GM19372 (cell line): ENCODE data around the gene SPTBN1.

Source experiments
- ATAC-seq: cut with Tn5 transposase; IDR thresholded peaks from one replicate; pipeline ENCODE4 v1.9.1; 2021; ENCODE audit warnings: mild to moderate bottlenecking, low read depth, moderate library complexity; ENCODE audit not compliant: unreplicated experiment

The SPTBN1 gene

DNA sequence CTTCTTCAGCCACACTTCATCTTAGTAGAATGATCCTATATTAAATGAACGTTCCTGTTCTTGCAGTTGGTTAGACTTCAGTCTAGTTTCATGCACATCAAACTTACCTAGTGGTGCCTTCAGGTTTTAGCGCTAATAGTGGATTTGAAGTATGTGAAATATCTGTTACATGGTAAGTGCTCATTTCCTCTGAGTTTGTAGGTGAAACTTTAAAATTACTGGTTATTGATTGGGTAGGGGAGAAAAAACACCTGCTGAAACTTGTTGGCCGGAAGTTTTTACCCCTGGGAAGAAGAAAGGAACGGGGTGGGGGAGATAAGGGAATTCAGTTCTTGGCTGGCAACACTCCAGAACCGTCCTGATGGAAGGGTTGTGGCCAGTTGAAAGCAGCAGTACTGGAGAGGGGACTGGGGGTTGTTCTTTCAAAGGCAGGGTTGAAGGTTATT lies 112.8 kb downstream of the SPTBN1 start:
- ATAC-seq = no peak

- ATAC-seq = no peak
Measured at GRCh38 chr2:54569745-54570301, 113.7 kb downstream of the SPTBN1 start.

GRCh38 chr2:54570321-54570855 lies 114.3 kb downstream of the SPTBN1 start:
- ATAC-seq = no peak

DNA sequence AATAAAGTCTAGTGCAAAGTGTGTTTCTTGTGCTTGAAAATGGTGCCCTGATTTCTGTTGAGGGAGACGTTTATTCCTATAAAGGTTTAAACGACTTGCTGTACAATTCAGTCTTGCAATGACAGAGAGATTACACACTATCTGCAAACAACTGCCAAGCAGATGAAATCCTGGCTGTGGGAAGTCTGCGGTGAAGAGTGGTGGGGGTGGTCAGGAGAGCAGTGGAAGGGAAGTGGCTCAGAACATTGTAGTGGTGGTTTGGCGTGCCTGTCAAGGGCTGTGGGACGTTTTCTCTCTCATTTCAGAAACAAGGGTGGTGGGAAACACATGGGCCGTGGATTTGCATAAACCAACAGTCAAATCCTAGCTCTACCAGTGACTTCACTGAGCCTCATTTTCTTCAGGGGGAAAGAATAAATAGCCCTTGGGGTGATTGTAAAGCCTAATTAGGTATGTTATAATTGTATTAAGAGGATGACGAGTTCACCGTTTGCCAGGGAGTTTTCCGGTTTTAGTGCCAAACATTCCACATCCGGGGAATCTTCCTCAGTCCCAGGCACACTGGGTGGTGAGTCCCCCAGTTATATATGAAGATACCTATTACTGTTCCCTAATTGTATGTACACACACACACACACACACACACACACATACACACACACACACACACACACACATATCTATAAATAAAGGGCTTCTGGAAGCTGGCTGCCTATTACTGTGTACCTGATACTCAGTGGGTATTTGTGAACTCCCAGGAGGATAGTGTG lies 115.0 kb downstream of the SPTBN1 start:
- peak; percentile 53 for ATAC-seq

GRCh38 chr2:54572262-54572635 lies 116.1 kb downstream of the SPTBN1 start:
- no peak for ATAC-seq

DNA sequence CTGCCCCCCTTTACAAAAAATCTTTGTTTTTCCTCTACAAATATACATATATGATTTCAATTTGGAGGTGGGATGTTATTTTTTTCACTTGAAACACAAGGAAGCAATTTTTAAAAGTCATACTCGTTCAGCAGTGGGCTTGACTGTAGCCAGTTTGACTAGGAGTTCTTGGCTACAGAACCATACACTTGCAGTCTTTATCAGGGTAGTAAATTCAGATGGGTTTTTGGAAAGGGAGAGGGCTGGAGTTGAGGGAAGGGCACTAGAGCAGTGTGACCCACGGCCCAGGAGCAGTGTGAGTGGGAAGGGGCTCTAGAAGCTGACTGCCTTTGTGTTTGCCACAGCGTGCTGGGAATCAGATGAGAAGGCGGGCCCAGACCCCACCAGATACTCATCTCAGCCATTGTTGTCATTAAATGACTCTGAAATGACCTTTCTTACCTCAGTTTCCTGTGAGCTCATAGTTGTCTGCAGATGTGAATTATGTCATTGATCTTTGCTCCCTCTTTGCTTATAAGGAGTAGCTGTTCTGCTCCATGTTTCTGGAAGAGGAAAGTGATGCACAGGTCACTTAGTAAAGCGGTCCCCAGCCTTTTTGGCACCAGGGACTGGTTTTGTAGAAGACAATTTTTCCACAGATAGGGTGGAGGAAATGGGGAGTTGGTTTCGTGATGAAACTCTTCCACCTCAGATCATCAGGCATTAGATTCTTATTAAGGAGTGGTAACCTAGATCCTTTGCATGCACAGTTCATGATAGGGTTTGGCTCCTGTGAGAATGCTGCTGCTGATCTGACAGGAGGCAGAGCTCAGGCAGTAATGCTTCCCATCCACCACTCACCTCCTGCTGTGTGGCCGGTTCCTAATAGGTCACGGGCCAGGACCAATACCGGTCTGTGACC lies 116.8 kb downstream of the SPTBN1 start:
- no peak for ATAC-seq

DNA sequence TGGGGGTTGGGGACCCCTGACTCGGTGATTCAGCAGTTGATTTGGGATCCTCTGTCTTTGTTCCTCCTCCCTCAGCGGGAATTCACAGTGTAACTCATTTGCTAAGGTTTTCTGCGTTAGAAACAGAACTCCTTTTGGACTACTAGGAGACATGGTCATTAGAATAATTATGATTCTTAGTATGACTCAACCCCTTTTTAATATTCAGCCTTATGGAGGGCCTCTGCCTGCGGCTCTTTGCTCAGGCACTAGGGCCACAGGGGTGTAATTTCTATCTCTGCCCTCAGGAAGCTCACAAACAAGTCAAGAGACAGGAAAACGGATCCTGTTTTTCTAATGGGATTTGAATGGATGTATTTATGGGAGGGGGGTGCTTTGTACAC lies 117.4 kb downstream of the SPTBN1 start:
- no peak for ATAC-seq

GRCh38 chr2:54574107-54574859 lies 118.2 kb downstream of the SPTBN1 start:
- no peak for ATAC-seq

DNA sequence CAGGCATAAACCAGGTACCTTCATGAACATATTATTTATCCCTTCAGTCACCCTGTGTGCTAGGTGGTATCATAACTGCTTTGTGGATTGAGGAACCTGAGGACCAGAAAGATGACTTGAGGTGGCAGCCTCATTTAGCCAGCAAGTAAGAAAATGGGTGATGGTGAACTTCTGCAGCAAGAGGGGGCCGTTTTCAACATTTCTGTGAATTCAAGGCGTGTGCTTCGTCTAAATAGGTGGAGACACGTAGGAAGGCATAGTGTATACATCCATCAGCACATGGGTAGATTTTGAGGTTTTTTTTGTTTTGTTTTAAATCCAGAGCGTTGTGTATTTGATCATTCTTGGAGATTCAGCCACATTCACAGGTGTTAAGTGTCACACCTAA lies 118.7 kb downstream of the SPTBN1 start:
- ATAC-seq = no peak

- ATAC-seq = no peak
Measured at GRCh38 chr2:54575379-54575888, 119.3 kb downstream of the SPTBN1 start.

DNA sequence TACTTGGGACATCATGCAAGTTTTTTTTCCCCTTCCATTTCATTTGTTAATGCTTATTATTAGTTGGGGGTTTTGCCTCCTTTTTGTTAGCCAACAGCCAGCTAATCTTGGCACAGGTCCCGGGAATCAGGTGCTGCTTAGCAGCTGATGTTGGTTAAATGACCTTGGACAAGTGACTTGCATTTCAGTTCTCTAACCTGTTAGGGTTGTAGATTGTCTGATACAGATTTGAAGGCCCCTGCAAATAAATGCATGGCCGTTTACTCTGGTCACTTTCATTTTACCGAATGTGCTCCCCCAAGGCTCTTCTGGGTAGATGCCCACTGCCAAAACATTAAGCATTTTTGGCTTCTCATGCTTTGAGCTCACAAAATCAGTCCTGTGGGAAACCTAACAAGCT lies 120.9 kb downstream of the SPTBN1 start:
- no peak for ATAC-seq

- no peak for ATAC-seq
Measured at GRCh38 chr2:54577944-54578647, 122.0 kb downstream of the SPTBN1 start.

GRCh38 chr2:54578648-54579045 lies 122.5 kb downstream of the SPTBN1 start:
- no peak for ATAC-seq

DNA sequence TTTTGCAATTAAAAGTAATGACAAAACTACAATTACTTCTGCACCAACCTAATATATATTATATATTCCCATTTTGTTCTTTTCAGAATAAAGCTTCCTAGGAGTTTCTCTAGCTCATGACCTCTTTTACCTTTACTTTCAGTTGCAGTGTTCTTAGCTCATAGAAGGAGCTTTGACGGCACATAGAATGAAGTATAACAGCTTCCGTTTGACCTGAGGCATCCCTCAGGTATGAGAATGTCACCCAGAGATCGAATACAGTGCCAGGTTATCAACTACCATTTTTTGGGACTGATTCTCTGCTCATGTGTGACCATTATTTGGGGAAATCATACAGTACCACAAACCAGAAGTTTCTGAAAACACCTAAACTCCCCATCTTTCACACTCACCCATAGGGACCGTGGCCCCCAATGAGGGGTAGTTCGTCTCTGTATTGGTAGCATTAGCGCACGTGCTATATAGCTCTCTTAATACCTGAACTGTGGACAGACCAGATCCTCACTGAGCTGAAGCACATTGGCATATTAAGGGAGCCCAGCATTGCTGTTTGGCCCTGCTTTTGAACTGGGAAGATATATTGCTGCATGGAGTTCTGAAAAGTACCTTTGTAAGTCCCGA lies 123.0 kb downstream of the SPTBN1 start:
- no peak for ATAC-seq

- ATAC-seq = peak; percentile 82
Measured at GRCh38 chr2:54579682-54580620, 123.8 kb downstream of the SPTBN1 start.

DNA sequence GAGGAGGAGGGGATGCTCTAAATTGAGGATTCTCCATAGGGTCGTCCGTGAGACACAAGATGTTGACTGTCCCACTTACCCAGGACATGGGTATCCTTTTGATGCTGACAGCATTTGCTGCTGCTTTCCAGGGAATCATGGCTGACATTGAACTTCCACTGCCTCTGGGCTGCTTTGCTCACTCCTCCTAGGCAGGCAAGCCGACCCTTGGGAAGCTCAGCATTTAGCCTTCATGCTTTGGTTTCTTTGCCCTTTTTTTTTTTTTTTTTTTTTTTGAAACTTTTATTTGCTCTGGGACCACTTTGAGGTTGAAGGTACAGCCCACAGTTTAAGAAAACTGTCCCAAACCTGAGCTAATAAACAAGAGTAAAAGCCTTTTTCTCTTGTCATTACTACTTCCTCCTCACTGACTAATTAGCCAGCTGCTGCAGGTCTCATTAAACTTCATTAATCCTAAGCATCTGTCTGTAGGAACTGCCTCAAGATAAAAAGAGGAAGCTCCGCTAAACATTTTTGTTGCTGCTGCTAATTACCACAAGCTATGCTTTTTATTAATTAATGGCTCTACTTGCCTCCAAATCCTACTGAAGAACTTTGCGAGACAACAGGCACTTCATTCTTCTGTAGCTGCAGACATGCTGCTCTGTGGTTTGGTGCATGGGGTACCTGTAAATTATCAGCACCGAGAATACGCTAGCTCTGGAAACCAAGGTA lies 125.4 kb downstream of the SPTBN1 start:
- no peak for ATAC-seq

DNA sequence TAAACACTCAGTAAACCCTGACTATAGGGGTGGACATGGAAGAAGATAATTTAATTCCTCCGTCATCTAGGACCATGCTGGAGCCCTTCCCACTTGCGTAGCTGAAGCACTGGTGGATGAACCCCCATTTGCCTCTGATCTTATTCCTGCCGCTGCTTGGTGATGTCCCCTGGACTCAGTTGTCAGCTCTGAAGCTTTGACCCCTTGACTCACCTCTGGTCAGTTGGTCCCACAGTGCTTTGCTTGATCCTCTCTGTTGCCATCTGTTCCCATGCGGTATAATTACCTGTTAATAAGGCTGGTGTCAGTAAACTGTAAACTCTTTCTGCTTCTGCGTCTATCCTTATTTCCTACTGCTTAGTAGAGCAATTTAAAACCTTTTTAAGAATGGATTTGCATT lies 126.9 kb downstream of the SPTBN1 start:
- no peak for ATAC-seq
